Measurements from ENCODE around the gene IRGM.
A peak's percentile ranks its signal among the peaks of the same experiment; 100 is the strongest.
"Not testable (repeated sequence)": the region's sequence is repeated elsewhere in the genome, so short reads cannot be mapped to it uniquely, and the experiment has no call there.

The IRGM gene

DNA sequence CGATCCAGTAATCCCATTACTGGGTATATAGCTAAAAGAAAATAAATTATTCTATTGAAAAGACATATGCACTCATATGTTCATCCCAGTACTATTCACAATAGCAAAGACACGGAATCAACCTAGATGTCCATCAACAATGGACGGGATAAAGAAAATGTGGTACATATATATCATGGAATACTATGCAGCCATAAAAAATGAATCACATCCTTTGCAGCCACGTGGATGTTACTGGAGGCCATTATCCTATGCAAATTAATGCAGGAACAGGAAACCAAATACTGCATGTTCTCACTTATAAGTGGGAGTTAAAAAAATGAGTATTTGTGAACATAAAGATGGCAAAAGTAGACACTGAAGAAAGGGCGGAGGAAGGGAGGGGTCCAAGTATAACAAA is 16.6 kb upstream of the IRGM start:
- in situ Hi-C loops (cut with MboI; ENCODE audit: low sequenced_read_pairs, unreplicated experiment), result no loop called here
- TF ChIP-seq, protein P1, sequence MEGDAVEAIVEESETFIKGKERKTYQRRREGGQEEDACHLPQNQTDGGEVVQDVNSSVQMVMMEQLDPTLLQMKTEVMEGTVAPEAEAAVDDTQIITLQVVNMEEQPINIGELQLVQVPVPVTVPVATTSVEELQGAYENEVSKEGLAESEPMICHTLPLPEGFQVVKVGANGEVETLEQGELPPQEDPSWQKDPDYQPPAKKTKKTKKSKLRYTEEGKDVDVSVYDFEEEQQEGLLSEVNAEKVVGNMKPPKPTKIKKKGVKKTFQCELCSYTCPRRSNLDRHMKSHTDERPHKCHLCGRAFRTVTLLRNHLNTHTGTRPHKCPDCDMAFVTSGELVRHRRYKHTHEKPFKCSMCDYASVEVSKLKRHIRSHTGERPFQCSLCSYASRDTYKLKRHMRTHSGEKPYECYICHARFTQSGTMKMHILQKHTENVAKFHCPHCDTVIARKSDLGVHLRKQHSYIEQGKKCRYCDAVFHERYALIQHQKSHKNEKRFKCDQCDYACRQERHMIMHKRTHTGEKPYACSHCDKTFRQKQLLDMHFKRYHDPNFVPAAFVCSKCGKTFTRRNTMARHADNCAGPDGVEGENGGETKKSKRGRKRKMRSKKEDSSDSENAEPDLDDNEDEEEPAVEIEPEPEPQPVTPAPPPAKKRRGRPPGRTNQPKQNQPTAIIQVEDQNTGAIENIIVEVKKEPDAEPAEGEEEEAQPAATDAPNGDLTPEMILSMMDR (IDR thresholded peaks at IDR 0.05; ENCODE audit: borderline replicate concordance, control extremely low read depth, extremely low read depth, insufficient read depth, missing control alignments), result no peak
- no peak for DNase-seq (ENCODE audit: low spot score)

GRCh38 chr5:150831821-150832220 is 14.5 kb upstream of the IRGM start:
- DNase-seq (ENCODE audit: low spot score); in situ Hi-C loops (cut with MboI; ENCODE audit: low sequenced_read_pairs, unreplicated experiment): not testable (repeated sequence)

DNA sequence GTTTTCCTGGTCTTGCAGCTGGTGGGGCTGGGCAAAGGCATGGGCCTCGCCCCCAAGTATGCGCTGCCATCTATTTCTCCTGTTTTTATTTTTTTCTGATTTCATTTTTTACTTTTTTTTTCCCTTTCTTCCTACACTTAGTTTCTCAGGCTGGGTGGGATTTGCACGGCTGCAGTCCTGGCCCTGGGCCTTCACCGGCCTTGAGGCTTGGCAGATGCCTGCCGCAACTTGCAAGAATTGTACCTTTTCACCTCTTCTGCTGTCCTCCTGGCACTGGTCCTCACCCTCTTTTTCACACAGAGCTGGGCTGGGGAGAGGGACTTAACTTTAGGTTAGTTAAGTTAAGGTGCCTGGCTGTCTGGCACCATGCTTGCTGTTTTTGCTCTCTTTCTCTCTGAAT is 10.3 kb upstream of the IRGM start:
- in situ Hi-C loops (cut with MboI; ENCODE audit: low sequenced_read_pairs, unreplicated experiment), result no loop called here
- no peak for DNase-seq (ENCODE audit: low spot score)
- TF ChIP-seq, protein P1 (IDR thresholded peaks at IDR 0.05; ENCODE audit: borderline replicate concordance, control extremely low read depth, extremely low read depth, insufficient read depth, missing control alignments), result no peak

GRCh38 chr5:150836703-150837102 is 9.6 kb upstream of the IRGM start:
- in situ Hi-C loops (cut with MboI; ENCODE audit: low sequenced_read_pairs, unreplicated experiment), result no loop called here
- DNase-seq (ENCODE audit: low spot score), result no peak
- TF ChIP-seq, protein P1 (IDR thresholded peaks at IDR 0.05; ENCODE audit: borderline replicate concordance, control extremely low read depth, extremely low read depth, insufficient read depth, missing control alignments), result no peak

DNA sequence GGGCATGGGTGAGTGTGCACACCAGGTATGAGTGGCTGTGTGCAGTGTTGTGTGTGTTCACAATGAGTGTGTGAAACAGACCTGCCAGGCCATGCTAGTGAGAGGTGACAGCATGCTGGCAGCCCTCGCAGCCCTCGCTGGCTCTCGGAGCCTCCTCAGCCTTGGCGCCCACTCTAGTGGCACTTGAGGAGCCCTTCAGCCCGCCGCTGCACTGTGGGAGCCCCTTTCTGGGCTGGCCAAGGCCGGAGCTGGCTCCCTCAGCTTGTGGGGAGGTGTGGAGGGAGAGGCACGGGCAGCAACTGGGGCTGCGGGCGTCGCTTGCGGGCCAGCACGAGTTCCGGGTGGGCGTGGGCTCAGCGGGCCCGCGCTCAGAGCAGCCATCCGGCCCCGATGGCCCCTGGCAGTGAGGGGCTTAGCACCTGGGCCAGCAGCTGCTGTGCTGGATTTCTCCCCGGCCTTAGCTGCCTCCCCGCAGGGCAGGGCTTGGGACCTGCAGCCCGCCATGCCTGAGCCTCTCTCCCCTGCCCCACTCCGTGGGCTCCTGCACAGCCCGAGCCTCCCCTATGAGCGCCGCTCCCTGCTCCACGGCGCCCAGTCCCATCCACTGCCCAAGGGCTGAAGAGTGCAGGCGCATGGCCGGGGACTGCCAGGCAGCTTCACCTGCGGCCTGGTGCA is 999 bp upstream of the IRGM start:
- in situ Hi-C loops (cut with MboI; ENCODE audit: low sequenced_read_pairs, unreplicated experiment); DNase-seq (ENCODE audit: low spot score): not testable (repeated sequence)

DNA sequence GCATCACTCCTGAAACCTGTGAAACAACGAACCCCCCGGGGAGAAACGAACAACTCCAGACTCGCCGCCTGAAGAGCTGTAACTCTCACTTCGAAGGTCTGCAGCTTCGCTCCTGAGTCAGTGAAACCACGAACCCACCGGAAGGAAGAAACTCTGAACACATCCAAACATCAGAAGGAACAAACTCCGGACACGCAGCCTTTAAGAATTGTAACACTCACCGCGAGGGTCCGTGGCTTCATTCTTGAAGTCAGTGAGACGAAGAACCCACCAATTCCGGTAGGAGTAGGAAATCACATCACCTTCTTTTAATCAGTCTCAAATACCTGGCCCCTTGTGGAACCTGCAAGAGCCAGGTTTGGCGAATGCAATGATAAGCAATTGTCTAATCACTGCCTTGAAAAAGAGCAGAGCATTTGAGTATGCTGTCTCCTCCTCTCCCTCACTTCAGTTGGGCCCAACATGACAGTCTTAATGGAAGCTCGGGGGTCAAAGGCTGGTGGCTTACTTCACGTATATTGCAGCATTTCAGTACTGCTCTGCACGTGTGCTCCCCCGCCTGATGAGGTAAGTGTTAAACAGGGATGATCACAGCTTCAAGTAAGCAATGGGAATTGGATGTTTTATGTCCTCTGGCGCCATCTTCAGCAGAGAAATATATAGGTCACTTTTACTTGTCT is 473 bp downstream of the IRGM start:
- TF ChIP-seq, protein P1 (IDR thresholded peaks at IDR 0.05; ENCODE audit: borderline replicate concordance, control extremely low read depth, extremely low read depth, insufficient read depth, missing control alignments), result peak; percentile 60
- peak; percentile 76 for DNase-seq (ENCODE audit: low spot score)
- in situ Hi-C loops (cut with MboI; ENCODE audit: low sequenced_read_pairs, unreplicated experiment), result no loop called here

- in situ Hi-C loops (cut with MboI; ENCODE audit: low sequenced_read_pairs, unreplicated experiment), result no loop called here
- TF ChIP-seq, protein P1 (IDR thresholded peaks at IDR 0.05; ENCODE audit: borderline replicate concordance, control extremely low read depth, extremely low read depth, insufficient read depth, missing control alignments), result no peak
- no peak for DNase-seq (ENCODE audit: low spot score)
These were observed 994 bp downstream of the IRGM start for GRCh38 chr5:150847334-150847695.
